OCI-LY3 (cell line): Measurements from ENCODE around the gene LLPH.

Experiments
- H2AFZ ChIP-seq: fragments of 200-600, 300-600 bp; shearing (Covaris generic); 2 replicates; pipeline ENCODE4 v1.6.0; 2014; ENCODE audit warnings: antibody characterized with exemption, low read depth, low read length
- H3K27ac ChIP-seq: fragments of 200-600, 300-600 bp; sonication (generic); 2 replicates; pipeline ENCODE4 v1.5.1; 2014; ENCODE audit warnings: mild to moderate bottlenecking, low read length, moderate library complexity, mixed read lengths
- H3K27me3 ChIP-seq: fragments of 200-600, 300-600 bp; sonication (generic); 2 replicates; pipeline ENCODE4 v1.6.1; 2014; ENCODE audit warnings: low read depth, low read length, mixed read lengths
- H3K36me3 ChIP-seq: fragments of 200-600, 300-600 bp; sonication (generic); replicated peaks from 2 replicates; pipeline ENCODE3; 2014; ENCODE audit warnings: low read depth, low read length, mixed read lengths
- H3K4me1 ChIP-seq: fragments of 300-600, 200-600 bp; sonication (generic); 2 replicates; pipeline ENCODE4 v1.6.1; 2014; ENCODE audit warnings: low read length, mixed read lengths
- H3K4me2 ChIP-seq: fragments of 200-600, 300-600 bp; sonication (generic); 2 replicates; pipeline ENCODE4 v1.6.1; 2014; ENCODE audit warnings: low read length, mixed read lengths
- H3K4me3 ChIP-seq: fragments of 300-600, 200-600 bp; sonication (generic); 2 replicates; pipeline ENCODE4 v1.5.1; 2014; ENCODE audit warnings: antibody characterized with exemption, mild to moderate bottlenecking, low read length, moderate library complexity
- H3K79me2 ChIP-seq: fragments of 300-600, 200-600 bp; shearing (Covaris generic); 2 replicates; pipeline ENCODE4 v1.6.1; 2014; ENCODE audit warnings: mild to moderate bottlenecking, low read length, mixed read lengths
- H3K9ac ChIP-seq: fragments of 300-600, 200-600 bp; shearing (Covaris generic); 2 replicates; pipeline ENCODE4 v1.6.0; 2014; ENCODE audit warnings: mild to moderate bottlenecking, low read length, moderate library complexity
- H3K9me3 ChIP-seq: fragments of 200-600, 300-600 bp; shearing (Covaris generic); 2 replicates; pipeline ENCODE4 v1.6.1; 2014; ENCODE audit warnings: low read length, mixed read lengths; ENCODE audit not compliant: insufficient read depth
- H4K20me1 ChIP-seq: fragments of 200-600, 300-600 bp; sonication (generic); 2 replicates; pipeline ENCODE4 v1.6.1; 2016; ENCODE audit warnings: low read length, mixed read lengths; ENCODE audit not compliant: insufficient read depth
- EZH2phosphoT487 ChIP-seq: fragments of 200-600 bp; shearing (Covaris generic); IDR thresholded peaks from 2 replicates; pipeline ENCODE4 v1.6.1; 2018; ENCODE audit warnings: antibody characterized with exemption, mixed run types, low read depth
- TF ChIP-seq, protein P1 (sequence below): fragments of 200-600, 300-600 bp; sonication (generic); IDR thresholded peaks from 2 replicates; pipeline ENCODE4 v1.5.1; 2014; ENCODE audit warnings: antibody characterized with exemption, low read length, low read depth

The LLPH gene

GRCh38 chr12:66109056-66109455 lies 21.5 kb downstream of the LLPH start:
- Histone ChIP-seq H3K9ac (no peak overlapping the region), H4K20me1 (no peaks in the 10 kb centered on the region), H3K27ac (no peak overlapping the region), H3K9me3 (no peaks in the 10 kb centered on the region), H3K4me3 (no peak overlapping the region), H3K4me1 (peaks cover 4% of the 10 kb centered on the region), H3K4me2 (no peak overlapping the region), H3K27me3 (peaks cover 7% of the 10 kb centered on the region; the same call in 1 of the 2 replicates), H3K36me3 (no peaks in the 10 kb centered on the region), H2AFZ (no peak overlapping the region), H3K79me2 (no peaks in the 10 kb centered on the region)
- TF ChIP-seq, protein P1, sequence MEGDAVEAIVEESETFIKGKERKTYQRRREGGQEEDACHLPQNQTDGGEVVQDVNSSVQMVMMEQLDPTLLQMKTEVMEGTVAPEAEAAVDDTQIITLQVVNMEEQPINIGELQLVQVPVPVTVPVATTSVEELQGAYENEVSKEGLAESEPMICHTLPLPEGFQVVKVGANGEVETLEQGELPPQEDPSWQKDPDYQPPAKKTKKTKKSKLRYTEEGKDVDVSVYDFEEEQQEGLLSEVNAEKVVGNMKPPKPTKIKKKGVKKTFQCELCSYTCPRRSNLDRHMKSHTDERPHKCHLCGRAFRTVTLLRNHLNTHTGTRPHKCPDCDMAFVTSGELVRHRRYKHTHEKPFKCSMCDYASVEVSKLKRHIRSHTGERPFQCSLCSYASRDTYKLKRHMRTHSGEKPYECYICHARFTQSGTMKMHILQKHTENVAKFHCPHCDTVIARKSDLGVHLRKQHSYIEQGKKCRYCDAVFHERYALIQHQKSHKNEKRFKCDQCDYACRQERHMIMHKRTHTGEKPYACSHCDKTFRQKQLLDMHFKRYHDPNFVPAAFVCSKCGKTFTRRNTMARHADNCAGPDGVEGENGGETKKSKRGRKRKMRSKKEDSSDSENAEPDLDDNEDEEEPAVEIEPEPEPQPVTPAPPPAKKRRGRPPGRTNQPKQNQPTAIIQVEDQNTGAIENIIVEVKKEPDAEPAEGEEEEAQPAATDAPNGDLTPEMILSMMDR = no peak
- TF ChIP-seq EZH2phosphoT487 = no peak

DNA sequence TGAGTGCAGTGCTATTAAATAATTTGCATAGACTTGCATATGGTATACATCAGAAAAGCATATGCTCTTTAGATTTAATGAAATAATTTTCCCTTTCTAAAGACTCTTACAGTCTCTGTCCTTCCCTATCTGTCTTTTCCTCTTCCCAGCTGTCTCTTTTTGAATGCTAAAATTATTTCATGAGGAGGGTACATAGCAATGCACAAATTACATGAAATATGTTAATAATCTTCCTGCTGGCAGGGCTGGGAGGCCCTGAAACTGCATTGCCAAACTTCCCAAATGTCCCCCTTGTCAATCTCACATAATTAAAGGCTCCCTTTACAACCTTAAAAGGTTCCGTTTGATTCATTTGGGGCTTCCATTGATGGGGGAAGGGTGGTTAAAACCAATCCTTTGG lies 22.2 kb downstream of the LLPH start:
- Histone ChIP-seq H3K9me3 (no peaks in the 10 kb centered on the region), H3K79me2 (no peaks in the 10 kb centered on the region), H4K20me1 (no peaks in the 10 kb centered on the region), H3K4me2 (no peak overlapping the region), H3K4me1 (peaks cover 4% of the 10 kb centered on the region), H3K4me3 (no peak overlapping the region), H3K9ac (no peak overlapping the region), H3K27me3 (peaks cover 7% of the 10 kb centered on the region; the same call in 1 of the 2 replicates), H2AFZ (no peak overlapping the region), H3K36me3 (no peaks in the 10 kb centered on the region), H3K27ac (no peak overlapping the region)
- no peak for TF ChIP-seq EZH2phosphoT487
- TF ChIP-seq, protein P1 = no peak

GRCh38 chr12:66107451-66107915 lies 23.1 kb downstream of the LLPH start:
- peak overlapping the region; percentile 90 for H2AFZ ChIP-seq
- no peaks in the 10 kb centered on the region for H4K20me1 ChIP-seq
- H3K9ac ChIP-seq = peak overlapping the region; percentile 19; the same call in 1 of the 2 replicates

DNA sequence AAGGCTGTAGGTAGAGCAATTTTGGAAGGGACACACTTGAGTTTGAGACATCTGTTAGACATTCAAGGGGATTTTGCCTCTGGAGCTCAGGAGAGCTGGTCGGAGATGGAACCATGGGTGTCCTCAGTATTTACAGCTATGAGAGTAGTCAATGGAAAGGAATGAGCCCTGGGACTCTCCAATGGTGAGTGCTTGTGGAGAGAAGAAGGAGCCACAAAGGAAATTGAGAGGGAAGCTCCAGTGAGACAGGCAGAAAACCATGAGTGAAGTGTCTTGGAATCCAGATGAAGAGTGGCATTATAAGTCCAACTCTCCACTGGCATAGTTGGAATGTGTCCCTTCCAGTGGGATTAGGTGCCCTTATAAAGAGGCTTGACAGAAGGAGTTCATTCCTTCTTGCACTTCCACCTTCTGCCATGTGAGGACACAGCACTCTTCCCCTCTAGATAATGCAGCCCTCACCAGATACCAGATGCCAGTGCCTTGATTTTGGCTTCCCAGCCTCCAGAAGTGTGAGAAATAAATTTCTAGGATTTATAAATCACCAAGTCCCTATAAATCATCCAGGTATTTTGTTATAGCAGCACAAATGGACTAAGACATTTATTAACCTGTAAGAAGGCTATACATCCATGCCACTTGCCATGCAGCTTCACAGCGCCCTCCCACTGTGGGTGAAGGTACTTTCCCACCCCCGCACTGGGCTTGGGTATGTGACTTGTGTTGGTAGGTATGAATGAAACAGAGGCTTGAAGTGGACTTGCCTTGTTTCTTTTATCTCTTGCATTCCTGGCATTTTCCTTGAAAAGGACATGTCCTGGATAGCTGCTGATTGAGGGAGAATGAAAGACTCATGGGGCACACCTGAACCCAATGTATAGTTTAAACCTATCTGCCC lies 27.3 kb downstream of the LLPH start:
- Histone ChIP-seq H3K9ac (no peak overlapping the region), H3K27me3 (peaks cover 13% of the 10 kb centered on the region), H3K36me3 (no peaks in the 10 kb centered on the region), H3K27ac (no peak overlapping the region), H3K9me3 (no peaks in the 10 kb centered on the region), H4K20me1 (no peaks in the 10 kb centered on the region), H2AFZ (no peak overlapping the region), H3K4me3 (no peak overlapping the region), H3K79me2 (no peaks in the 10 kb centered on the region), H3K4me1 (peaks cover 4% of the 10 kb centered on the region), H3K4me2 (no peak overlapping the region)
- TF ChIP-seq, protein P1 = peak; percentile 34
- no peak for TF ChIP-seq EZH2phosphoT487

More at GRCh38 chr12:66107451-66107915, 23.1 kb downstream of the LLPH start:
- Histone ChIP-seq H3K4me1 (peaks cover 4% of the 10 kb centered on the region), H3K4me3 (peak overlapping the region; percentile 44), H3K27ac (no peak overlapping the region), H3K79me2 (no peaks in the 10 kb centered on the region), H3K36me3 (no peaks in the 10 kb centered on the region), H3K4me2 (peak overlapping the region; percentile 72), H3K27me3 (peaks cover 9% of the 10 kb centered on the region), H3K9me3 (no peaks in the 10 kb centered on the region)
- no peak for TF ChIP-seq EZH2phosphoT487
- TF ChIP-seq, protein P1 = peak; percentile 73
